K562 (cell line): Measurements from ENCODE around the gene RCBTB1. TPM values are rescaled to one million over a fixed set of nuclear protein-coding genes. Genes with fewer than 3 reads are reported as not detected.

Source experiments
- ATAC-seq: fragments of 200-7000 bp; cut with Tn5 transposase; 3 replicates; pipeline ENCODE4 v1.9.1; 2020; ENCODE audit warnings: moderate library complexity
- BruUV-seq: library from RNA; stranded (reverse); fragments of 400-500 nt; replicated peaks from 2 replicates; lab custom pipeline; 2021; lab: Mats Ljungman, UMichigan
- CTCF ChIA-PET: fragments of 300-600 bp; formaldehyde crosslinking; extraction: SDS; loops from one replicate; lab custom pipeline; 2021; ENCODE audit warnings: low intra/inter-chr PET ratio; lab: Yijun Ruan, JAX
- POLR2A ChIA-PET: fragments of 300-600, 350-650 bp; sonication (Branson Sonifier 250); formaldehyde crosslinking; extraction: SDS; loops from one replicate; lab custom pipeline; 2021; ENCODE audit warnings: antibody characterized with exemption, inconsistent platforms; lab: Yijun Ruan, JAX
- DNase-seq, 4 experiments: peaks; one replicate each; pipeline versions ENCODE4 v3.0.0 to v3.0.0-alpha.2; 2011 to 2018; ENCODE audit warnings: low spot score in 3 of 4, mixed read lengths in 3 of 4; ENCODE audit errors: extremely low read depth in 1 of 4
- FAIRE-seq: peaks from 2 replicates; lab custom pipeline; 2011; peaks lifted over from hg19 to GRCh38; lab: Jason Lieb, UNC
- H2AFZ ChIP-seq: 2 replicates; pipeline ENCODE4 v1.6.0; 2011; ENCODE audit warnings: low read depth, low read length, control low read depth, inconsistent platforms
- H3K27ac ChIP-seq: fragments of 200-600 bp; 3 replicates; pipeline ENCODE4 v1.8.0; 2011; ENCODE audit warnings: low read depth, mild to moderate bottlenecking, control low read depth, inconsistent platforms, low read length, moderate library complexity, mixed read lengths; ENCODE audit errors: extremely low read depth
- H3K27me3 ChIP-seq, 2 experiments: fragments of 300-600 bp in 1 of 2; 2 replicates in 1 of 2; 3 replicates in 1 of 2; pipeline versions ENCODE4 v1.6.0 to v1.8.0; 2011; ENCODE audit warnings: inconsistent platforms in 2 of 2, low read length in 2 of 2, mild to moderate bottlenecking in 1 of 2, mixed read lengths in 1 of 2, moderate library complexity in 1 of 2; ENCODE audit not compliant: control insufficient read depth in 2 of 2, insufficient read depth in 2 of 2
- H3K36me3 ChIP-seq: fragments of 300-600 bp; 3 replicates; pipeline ENCODE4 v1.8.0; 2011; ENCODE audit warnings: mild to moderate bottlenecking, low read length, inconsistent platforms; ENCODE audit not compliant: control insufficient read depth, insufficient read depth
- H3K4me1 ChIP-seq, 2 experiments: fragments of 200-600 bp in 1 of 2; replicated peaks in 1 of 2; 2 replicates in 1 of 2; 3 replicates in 1 of 2; pipeline versions ENCODE4 v1.5.1 to v1.8.0; 2011; ENCODE audit warnings: inconsistent platforms in 2 of 2, low read length in 2 of 2, mild to moderate bottlenecking in 1 of 2, mixed read lengths in 1 of 2, moderate library complexity in 1 of 2; ENCODE audit not compliant: control insufficient read depth in 2 of 2, insufficient read depth in 2 of 2
- H3K4me2 ChIP-seq: 2 replicates; pipeline ENCODE4 v1.6.1; 2011; ENCODE audit warnings: low read length, control low read depth, inconsistent platforms, mixed read lengths; ENCODE audit not compliant: insufficient read depth
- H3K4me3 ChIP-seq: fragments of 200-600 bp; sonication (generic), shearing (Covaris generic); 2 replicates; pipeline ENCODE4 v1.5.1; 2016; ENCODE audit warnings: control low read depth, inconsistent platforms
- H3K79me2 ChIP-seq: fragments of 200-600 bp; 3 replicates; pipeline ENCODE4 v1.8.0; 2011; ENCODE audit warnings: low read length, inconsistent platforms; ENCODE audit not compliant: control insufficient read depth, insufficient read depth
- H3K9ac ChIP-seq, 2 experiments: 2 replicates each; pipeline versions ENCODE4 v1.6.0 to v1.6.1; 2011; ENCODE audit warnings: low read depth in 2 of 2, low read length in 2 of 2, control low read depth in 1 of 2, inconsistent platforms in 1 of 2, mild to moderate bottlenecking in 1 of 2, mixed read lengths in 1 of 2; ENCODE audit not compliant: insufficient read depth in 1 of 2
- H3K9me1 ChIP-seq: one replicate; pipeline ENCODE4 v1.6.0; 2011; ENCODE audit warnings: inconsistent platforms, mild to moderate bottlenecking, low read length, moderate library complexity; ENCODE audit not compliant: control insufficient read depth, insufficient read depth
- H3K9me3 ChIP-seq: replicated peaks from 2 replicates; pipeline ENCODE4 v1.5.1; 2011; ENCODE audit warnings: low read depth, low read length, inconsistent platforms; ENCODE audit not compliant: control insufficient read depth, insufficient read depth
- H4K20me1 ChIP-seq: replicated peaks from 2 replicates; pipeline ENCODE4 v1.6.1; 2011; ENCODE audit warnings: low read length, inconsistent platforms, mixed read lengths; ENCODE audit not compliant: control insufficient read depth, insufficient read depth
- DLX4 ChIP-seq: fragments of 250-450 bp; sonication (Bioruptor Pico); IDR thresholded peaks from 2 replicates; pipeline ENCODE4 v1.6.1; 2021; ENCODE audit warnings: mild to moderate bottlenecking
- ELF2 ChIP-seq: fragments of 250-450 bp; sonication (Bioruptor Pico); IDR thresholded peaks from 2 replicates; pipeline ENCODE4 v1.5.0; 2021; ENCODE audit warnings: mild to moderate bottlenecking
- GTF2F1 ChIP-seq: IDR thresholded peaks from 2 replicates; pipeline ENCODE4 v1.6.1; 2011; ENCODE audit warnings: low read depth, low read length, improper control_type of control experiment
- PTBP1 ChIP-seq: fragments of 200-400 bp; formaldehyde crosslinking; IDR thresholded peaks from 2 replicates; pipeline ENCODE4 v1.6.1; 2017; ENCODE audit warnings: low read depth, low read length
- RBM14 ChIP-seq: fragments of 200-400 bp; formaldehyde crosslinking; IDR thresholded peaks from 2 replicates; pipeline ENCODE4 v1.6.1; 2018; ENCODE audit warnings: low read depth, mild to moderate bottlenecking, low read length, moderate library complexity, borderline replicate concordance; ENCODE audit not compliant: insufficient read depth
- RCOR1 ChIP-seq, 2 experiments: IDR thresholded peaks; 2 replicates each; pipeline ENCODE4 v1.6.1; 2012; ENCODE audit warnings: low read depth in 2 of 2, low read length in 2 of 2, borderline replicate concordance in 1 of 2, improper control_type of control experiment in 1 of 2
- SMAD2 ChIP-seq: fragments of 150-350 bp; IDR thresholded peaks from 2 replicates; pipeline ENCODE4 v1.6.1; 2014; ENCODE audit warnings: low read depth, mild to moderate bottlenecking, low read length
- TAF9B ChIP-seq: fragments of 450-650 bp; IDR thresholded peaks from 2 replicates; pipeline ENCODE4 v1.6.1; 2018; ENCODE audit warnings: mild to moderate bottlenecking; ENCODE audit not compliant: partially characterized antibody
- TCF3 ChIP-seq: sonication (generic); formaldehyde crosslinking; IDR thresholded peaks from 2 replicates; pipeline ENCODE4 v1.4.0; 2020; ENCODE audit warnings: mild to moderate bottlenecking, missing genetic modification reagents
- TEAD1 ChIP-seq, 2 experiments: fragments of 450-650 bp in 1 of 2; sonication (generic) in 1 of 2; formaldehyde crosslinking; IDR thresholded peaks; 2 replicates each; pipeline versions ENCODE4 v1.4.0 to v1.8.0; 2020 to 2022; ENCODE audit warnings: mild to moderate bottlenecking in 2 of 2, missing genetic modification reagents in 1 of 2
- TFE3 ChIP-seq: fragments of 450-650 bp; formaldehyde crosslinking; IDR thresholded peaks from 2 replicates; pipeline ENCODE4 v1.4.0; 2020; ENCODE audit warnings: mild to moderate bottlenecking, mixed read lengths
- ZBTB5 ChIP-seq: fragments of 450-650 bp; IDR thresholded peaks from 2 replicates; pipeline ENCODE4 v1.6.1; 2017; ENCODE audit warnings: antibody characterized with exemption
- ZBTB7A ChIP-seq: IDR thresholded peaks from 2 replicates; pipeline ENCODE4 v1.6.1; 2011; ENCODE audit warnings: low read depth, mild to moderate bottlenecking, low read length, moderate library complexity, borderline replicate concordance; ENCODE audit not compliant: control insufficient read depth
- WGBS: fragments of 100-300 bp; shearing (Covaris generic); methylation state at CpG from one replicate; pipeline ENCODE4 v1.1.6; 2016; ENCODE audit warnings: low coverage, mixed read lengths; ENCODE audit not compliant: insufficient coverage; ENCODE audit errors: missing lambda C conversion rate; 5-methylcytosine and 5-hydroxymethylcytosine counted together
- in situ Hi-C: fragments of 300-500 bp; cut with MboI; formaldehyde crosslinking; loops from 4 replicates; pipeline ENCODE4 v1.15.0; 2018; ENCODE audit warnings: inconsistent platforms, mixed read lengths
- intact Hi-C: fragments of 100-400 bp; cut with micrococcal nuclease; formaldehyde crosslinking; loops from 2 replicates; pipeline ENCODE4 v1.14.2; 2022
- polyA plus RNA-seq, 8 experiments: library from polyadenylated mRNA; depleted of rRNA in 4 of 8; stranded (reverse) in 5 of 8; unstranded in 3 of 8; fragments of >200 nt; fragmentation: Nextera tagmentation in 2 of 8; fragmentation: Illumina TruSeq in 1 of 8; extraction: Ambion mirVana in 2 of 8; extraction: Trizol in 1 of 8; gene quantifications; 2 replicates each; pipeline versions ENCODE4 v1.2.1 to v1.2.3, GENCODE V29; 2011 to 2014; ENCODE audit warnings: inconsistent platforms in 1 of 8, missing spikeins in 1 of 8
- total RNA-seq, 7 experiments: library from RNA; depleted of rRNA in 6 of 7; stranded (reverse); fragments of >200 nt in 6 of 7; fragmentation: Illumina TruSeq in 2 of 7; extraction: Trizol in 2 of 7; gene quantifications; 2 replicates each; pipeline versions ENCODE4 v1.2.1 to v1.2.3, GENCODE V29; 2011 to 2021; ENCODE audit warnings: low replicate concordance in 1 of 7

Gene RCBTB1
- total and polyA plus RNA-seq, 9 of the 15 experiments (the other 6 are each of a cell fraction or from before 2014, with no cell fraction given) = 4.0 to 11.3 (median 8.4) TPM

DNA sequence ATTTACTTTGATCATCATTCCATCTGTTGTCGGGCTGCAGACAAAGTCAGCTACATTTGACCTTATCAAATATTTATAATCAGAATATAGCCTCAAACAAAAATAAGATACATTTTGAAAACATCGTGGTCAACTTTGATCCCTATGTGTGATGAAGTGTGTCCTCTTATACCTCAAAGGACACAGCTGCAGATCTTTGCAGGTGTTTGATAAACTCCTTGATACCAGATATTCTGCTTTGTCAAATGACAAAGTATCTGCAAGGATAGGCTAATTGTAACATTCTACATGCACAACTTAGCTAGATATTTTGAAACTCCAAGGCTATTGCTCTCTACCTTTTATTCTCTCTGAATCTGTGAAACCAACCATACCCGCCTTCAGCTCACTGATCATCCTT, 45.6 kb downstream of the RCBTB1 start:
- no peak for TF ChIP-seq TCF3 (CRISPR knock-in tag)
- no peak for TF ChIP-seq ZBTB7A
- TF ChIP-seq SMAD2 = no peak
- no peak for TF ChIP-seq TAF9B
- no peak for TF ChIP-seq ELF2 (CRISPR knock-in tag)
- TF ChIP-seq DLX4 (CRISPR knock-in tag) = no peak
- TF ChIP-seq TFE3 = no peak
- TF ChIP-seq GTF2F1 = no peak
- TF ChIP-seq ZBTB5 = no peak
- no peak for TF ChIP-seq TEAD1 (CRISPR knock-in tag; IDR thresholded peaks at IDR 0.05)
- no peak for TF ChIP-seq RBM14
- TF ChIP-seq PTBP1 = no peak
- TF ChIP-seq RCOR1 (IDR thresholded peaks at IDR 0.05; ENCODE audit: borderline replicate concordance in 1 of 2, low read depth in 2 of 2, low read length in 2 of 2) = no peak
- Histone ChIP-seq H3K79me2 (no peaks in the 10 kb centered on the region), H3K4me3 (no peak overlapping the region), H3K27ac (no peak overlapping the region), H4K20me1 (no peaks in the 10 kb centered on the region), H3K4me2 (no peak overlapping the region), H2AFZ (no peak overlapping the region), H3K9ac (no peak overlapping the region), H3K9me1 (no peaks in the 10 kb centered on the region), H3K4me1 (peaks cover 0 to 2% of the 10 kb centered on the region in 2 experiments; a peak in 2 of 5 replicates), H3K27me3 (no peaks in the 10 kb centered on the region), H3K36me3 (peaks cover 13% of the 10 kb centered on the region; the same call in 1 of the 3 replicates), H3K9me3 (no peaks in the 10 kb centered on the region)
- POLR2A ChIA-PET = interaction anchor here (1.0 kb wide), 1 partner anchor 13 kb away, joined by 3 read pairs; no protein-coding TSS in a partner anchor
- FAIRE-seq (no peak), DNase-seq (no peak), ATAC-seq (no peak)
- in situ Hi-C loops = no loop called here
- WGBS = 84% methylated on average over 3 of the region's 3 CpGs
- CTCF ChIA-PET = no interaction called here
- intact Hi-C loops = no loop called here
- no TSS peak for BruUV-seq
